ENCODE results near the gene DSN1. TPM values are rescaled to one million over a fixed set of nuclear protein-coding genes. Genes with fewer than 3 reads are reported as not detected.

DSN1 gene
- total and polyA plus RNA-seq, 2 of the 8 experiments (the other 6 are each of a cell fraction or from before 2014, with no cell fraction given): 12.0 to 26.2 TPM

GRCh38 chr20:36717021-36717420 lies 56.5 kb downstream of the DSN1 start:
- H3K27me3 ChIP-seq (replicated peaks in 1 of 4; ENCODE audit: control insufficient read depth in 3 of 4, extremely low read depth in 1 of 4, insufficient read depth in 3 of 4, low read length in 3 of 4): no peaks in the 10 kb centered on the region
- no peak overlapping the region for H2BK120ac ChIP-seq (replicated peaks; ENCODE audit: low read depth, low read length)
- ChIA-PET POLR2A (ENCODE audit: partially characterized antibody) (no interaction called here), CTCF (ENCODE audit: partially characterized antibody) (interaction anchor here (0.6 to 3.6 kb wide), 9 partner anchors 12 to 105 kb away, joined by 3 to 19 read pairs (median 13); no protein-coding TSS in a partner anchor)
- no peaks in the 10 kb centered on the region for H3K4me1 ChIP-seq (replicated peaks in 1 of 4; ENCODE audit: control insufficient read depth in 3 of 4, insufficient read depth in 4 of 4, low read length in 3 of 4)
- H3K27ac ChIP-seq (ENCODE audit: low read depth, low read length): no peak overlapping the region
- TF ChIP-seq EZH2 (IDR thresholded peaks at IDR 0.05; ENCODE audit: low read depth, low read length, severe bottlenecking): no peak
- no peak for TF ChIP-seq CHD1 (IDR thresholded peaks at IDR 0.05; ENCODE audit: low read depth, low read length)
- no peak for TF ChIP-seq MAFK (IDR thresholded peaks at IDR 0.05; ENCODE audit: low read depth, low read length)
- TF ChIP-seq ASH2L (IDR thresholded peaks at IDR 0.05; ENCODE audit: low read length): no peak
- no peak for TF ChIP-seq RXRA (IDR thresholded peaks at IDR 0.05; ENCODE audit: insufficient read depth, low read depth, low read length)
- TF ChIP-seq USF2 (IDR thresholded peaks at IDR 0.05; ENCODE audit: low read length): no peak
- no peak overlapping the region for H2BK12ac ChIP-seq (ENCODE audit: low read depth, low read length)
- H3K18ac ChIP-seq (ENCODE audit: extremely low read depth, low read length): no peak overlapping the region
- H2BK20ac ChIP-seq (ENCODE audit: low read length): no peak overlapping the region
- no peak overlapping the region for H4K91ac ChIP-seq (replicated peaks; ENCODE audit: insufficient read length, low read length)
- no peak overlapping the region for H3K4me2 ChIP-seq (ENCODE audit: insufficient read depth in 1 of 2, low read depth in 2 of 2, low read length in 2 of 2)
- H3K4ac ChIP-seq (replicated peaks; ENCODE audit: insufficient read length, low read depth, low read length): no peak overlapping the region
- H4K20me1 ChIP-seq (replicated peaks in 1 of 2; ENCODE audit: control insufficient read depth in 1 of 2, insufficient read depth in 2 of 2, low read length in 2 of 2): peaks cover 0 to 2% of the 10 kb centered on the region in 2 experiments
- H3K56ac ChIP-seq (replicated peaks; ENCODE audit: insufficient read length, low read depth, low read length): no peak overlapping the region
- H3K79me1 ChIP-seq (ENCODE audit: low read depth, low read length): no peaks in the 10 kb centered on the region
- no peaks in the 10 kb centered on the region for H3K23me2 ChIP-seq (ENCODE audit: low read depth, low read length)
- H2BK5ac ChIP-seq (ENCODE audit: low read depth, low read length): no peak overlapping the region
- no peak overlapping the region for H3K23ac ChIP-seq (ENCODE audit: insufficient read length)
- no peaks in the 10 kb centered on the region for H3K79me2 ChIP-seq (ENCODE audit: control insufficient read depth in 1 of 2, insufficient read depth in 2 of 2, low read length in 2 of 2)
- no peak overlapping the region for H3K4me3 ChIP-seq (ENCODE audit: extremely low read depth in 1 of 4, insufficient read depth in 2 of 4, low read depth in 3 of 4, low read length in 4 of 4)
- H2AK5ac ChIP-seq (ENCODE audit: low read depth, low read length): no peak overlapping the region
- no peak for DNase-seq (ENCODE audit: low read depth in 1 of 2, low spot score in 2 of 2)
- FAIRE-seq: no peak
- no peak overlapping the region for H4K8ac ChIP-seq (ENCODE audit: extremely low read depth, insufficient read depth, low read length)
- H4K5ac ChIP-seq (ENCODE audit: insufficient read length, low read depth, low read length): no peak overlapping the region
- H3K9me3 ChIP-seq (ENCODE audit: insufficient read depth in 2 of 2, low read depth in 1 of 2, low read length in 1 of 2): no peaks in the 10 kb centered on the region
- H2AFZ ChIP-seq (ENCODE audit: low read length): no peak overlapping the region
- WGBS, 2 experiments (ENCODE audit: extremely low coverage in 1 of 2, insufficient coverage in 1 of 2, insufficient read length in 1 of 2, insufficient replicate concordance in 2 of 2, low coverage in 1 of 2, low lambda C conversion rate in 2 of 2, missing lambda C conversion rate in 1 of 2): 85% methylated on average over 3 of the region's 3 CpGs; no CpG with 5 or more reads in 1 of the 2 experiments
- no peaks in the 10 kb centered on the region for H3K36me3 ChIP-seq (ENCODE audit: control insufficient read depth in 2 of 4, insufficient read depth in 4 of 4, low read length in 3 of 4)
- H3K9ac ChIP-seq (replicated peaks in 1 of 4; ENCODE audit: extremely low read depth in 1 of 4, low read depth in 3 of 4, low read length in 3 of 4): no peak overlapping the region
- H3K14ac ChIP-seq (ENCODE audit: insufficient read length): no peak overlapping the region
- H2BK15ac ChIP-seq (ENCODE audit: low read length): no peak overlapping the region

All from H1 (cell line).